Measurements from ENCODE around the gene DHRS1. TPM values are rescaled to one million over a fixed set of nuclear protein-coding genes. Genes with fewer than 3 reads are reported as not detected.

DHRS1 gene
- total RNA-seq: 6.3 and 8.7 TPM in 2 replicates

DNA sequence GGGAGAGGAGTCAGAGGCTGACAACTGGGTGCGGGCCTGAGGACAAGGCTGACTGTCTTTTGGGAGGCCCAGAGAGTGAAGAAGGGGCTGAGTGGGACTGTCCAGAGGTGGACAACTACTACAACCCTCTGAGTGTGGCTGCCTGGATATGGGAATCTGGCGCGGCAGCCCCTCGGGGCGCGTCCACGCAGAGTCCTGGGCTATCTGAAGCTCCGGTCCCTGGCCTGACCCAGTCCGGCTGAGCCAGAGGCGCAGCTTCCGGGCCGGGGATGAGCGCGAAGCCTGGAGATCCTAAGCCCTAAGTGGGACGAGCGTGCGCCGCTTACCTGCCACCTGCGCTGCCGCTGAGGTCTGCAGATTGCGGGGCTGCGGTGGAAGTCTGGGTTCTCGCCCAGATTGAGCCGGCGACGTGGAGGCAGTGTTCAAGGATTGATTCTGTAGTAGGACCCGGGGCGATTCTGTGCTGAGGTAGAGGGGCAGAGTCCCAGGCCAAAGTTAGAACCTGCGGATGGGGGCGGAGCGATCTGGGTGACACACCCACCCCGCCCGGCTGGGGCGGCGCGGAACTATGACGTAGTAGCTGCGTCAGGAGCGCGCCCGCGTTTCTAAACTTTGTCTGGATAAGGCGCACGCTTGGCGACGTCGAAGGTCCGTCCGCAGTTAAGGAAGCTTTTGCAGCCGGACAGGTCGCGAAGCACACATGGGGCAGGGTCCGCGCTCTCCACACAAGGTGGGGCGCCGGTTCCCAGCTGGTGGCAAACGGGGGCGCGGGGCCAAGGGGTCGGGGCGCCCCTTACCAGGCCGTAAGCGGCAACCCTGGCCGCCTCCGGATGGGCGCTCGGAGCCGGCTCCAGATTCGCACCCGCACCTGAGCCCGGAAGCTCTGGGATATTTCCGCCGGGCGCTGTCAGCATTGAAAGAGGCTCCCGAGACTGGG lies at the start of gene DHRS1, which contains the start of gene NOP9:
TSS of gene DHRS1 (minus strand) at position 526 of the 937 bp plus-strand sequence. CDS start 674 bp downstream, outside the sequence.
TSS of gene NOP9 (plus strand) at position 596 of the 937 bp plus-strand sequence. CDS start at position 701, 105 bp downstream.
- DNase-seq (ENCODE audit: low read depth in 2 of 2): peak; percentile 91 to 93

DNA sequence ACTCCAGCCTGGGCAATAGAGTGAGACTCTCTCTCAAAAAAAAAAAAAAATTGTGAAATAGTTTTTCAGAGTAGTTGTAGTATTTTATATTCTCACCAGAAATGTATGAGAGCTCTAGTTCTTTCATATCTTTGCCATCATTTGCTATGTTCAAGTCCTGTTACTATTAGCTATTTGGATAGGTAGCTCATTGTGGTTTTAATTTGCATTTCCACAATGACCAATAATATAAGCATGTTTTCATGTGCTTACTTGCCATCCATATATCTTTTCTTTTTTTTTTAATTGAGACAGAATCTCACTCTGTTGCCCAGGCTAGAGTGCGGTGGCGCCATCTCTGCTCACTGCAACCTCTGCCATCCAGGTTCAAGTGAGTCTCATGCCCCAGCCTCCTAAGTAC lies 48.6 kb upstream of the DHRS1 start:
- DNase-seq (ENCODE audit: low read depth in 2 of 2): no peak

DNA sequence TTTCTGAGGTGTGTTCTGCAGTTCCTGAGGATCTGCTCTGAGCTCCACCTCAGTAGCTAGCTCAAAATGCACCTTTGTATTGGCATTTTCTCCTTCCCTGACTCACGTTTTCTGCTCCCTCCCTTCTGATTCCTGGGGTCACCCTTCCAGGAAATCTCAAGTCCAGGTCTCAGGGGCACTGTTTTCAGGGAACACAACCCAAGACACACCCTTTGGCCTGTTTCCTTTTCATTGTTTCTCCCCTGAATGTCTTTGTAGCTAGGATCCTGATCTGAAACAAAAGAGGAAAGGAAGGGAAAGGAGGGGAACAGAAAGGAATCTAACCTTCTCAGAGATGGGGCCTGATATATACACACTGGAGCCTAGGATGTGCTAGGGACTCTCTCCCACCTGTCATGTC lies 47.6 kb upstream of the DHRS1 start:
- DNase-seq (ENCODE audit: low read depth in 2 of 2): no peak

DNA sequence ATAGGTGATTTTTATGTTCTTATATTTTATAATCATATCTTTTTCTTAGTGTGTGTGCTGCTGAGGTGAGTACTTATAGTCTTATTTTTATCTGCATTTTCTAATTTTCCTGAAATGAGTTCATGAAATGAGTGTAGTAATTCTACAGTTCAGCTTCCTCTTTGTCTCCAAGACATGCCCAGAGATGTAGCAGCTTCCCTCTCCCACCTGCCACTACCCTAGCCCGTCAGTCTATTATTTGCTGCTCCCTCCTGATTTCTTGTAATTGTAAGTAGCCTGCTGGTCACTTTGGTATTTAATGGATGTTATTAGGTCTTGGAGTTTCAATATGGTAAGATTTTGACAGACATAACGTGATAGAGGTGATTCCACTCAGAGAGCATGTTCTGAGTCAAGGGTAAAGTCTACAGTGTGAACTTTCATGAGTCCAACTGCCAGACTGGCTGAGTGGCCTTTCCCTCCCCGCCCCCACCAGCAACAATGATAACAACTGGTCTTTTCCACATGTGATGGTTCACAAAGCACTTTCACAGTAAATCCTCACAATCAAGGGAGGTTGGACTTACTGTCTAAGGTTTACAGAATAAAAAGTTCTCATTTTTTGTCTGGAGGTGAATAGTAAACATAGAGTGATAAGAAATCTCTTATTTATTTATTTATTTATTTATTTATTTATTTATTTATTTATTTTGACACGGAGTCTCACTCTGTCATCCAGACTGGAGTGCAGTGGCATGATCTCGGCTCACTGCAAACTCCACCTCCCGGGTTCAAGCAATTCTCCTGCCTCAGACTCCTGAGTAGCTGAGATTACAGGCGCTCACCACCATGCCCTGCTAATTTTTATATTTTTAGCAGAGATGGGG lies 44.4 kb upstream of the DHRS1 start:
- DNase-seq (ENCODE audit: low read depth in 2 of 2): no peak

GRCh38 chr14:24342889-24343288 lies 43.3 kb upstream of the DHRS1 start:
- no peak for DNase-seq (ENCODE audit: low read depth in 2 of 2)

- DNase-seq (ENCODE audit: low read depth in 2 of 2): no peak
Measured at GRCh38 chr14:24340606-24341005, 41.0 kb upstream of the DHRS1 start.

DNA sequence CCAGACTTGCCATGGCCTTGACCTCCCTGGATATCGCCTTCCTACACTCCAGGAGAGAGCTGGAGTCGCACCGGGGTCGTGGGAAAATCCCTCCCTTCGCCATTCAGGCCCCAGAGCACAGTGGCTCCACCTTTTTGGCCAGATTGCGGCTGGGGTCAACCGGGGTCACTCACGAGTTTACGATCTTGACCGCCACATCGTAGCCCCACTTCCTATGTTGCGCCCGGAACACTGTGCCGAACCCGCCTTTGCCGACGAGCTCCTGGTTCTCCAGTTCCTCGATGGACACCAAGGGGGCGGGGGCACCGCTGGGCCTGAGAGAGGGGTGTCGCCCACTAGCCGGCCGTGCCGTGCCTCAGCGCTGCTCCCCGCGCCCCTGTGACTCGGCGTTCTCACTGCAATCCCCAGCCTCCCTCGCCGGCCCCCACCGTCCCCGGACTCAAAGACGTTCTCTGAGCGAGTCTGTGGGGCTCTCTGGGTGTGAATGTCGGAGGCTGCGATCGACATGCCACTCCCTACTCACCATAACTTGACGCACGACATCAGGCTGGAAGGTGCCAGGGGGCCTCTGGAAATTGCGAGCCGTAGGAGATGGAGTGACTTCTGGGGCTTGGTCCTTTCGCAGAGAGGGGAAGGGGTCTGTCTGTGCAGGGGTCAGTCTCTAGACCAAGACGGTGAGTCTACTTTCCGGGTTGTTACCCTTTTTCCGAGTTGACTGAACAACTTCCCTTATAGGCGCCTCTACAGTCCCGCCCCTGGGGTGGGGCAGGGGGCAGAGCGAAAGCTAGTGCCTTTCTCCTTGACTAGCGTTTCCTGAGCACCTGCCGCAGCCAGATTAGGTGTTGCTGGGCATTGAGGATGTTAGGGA lies 39.9 kb upstream of the DHRS1 start, which contains the start of gene RIPK3:
TSS of gene RIPK3 (minus strand) at position 708 of the 868 bp plus-strand sequence. CDS start at position 543, 165 bp downstream.
- no peak for DNase-seq (ENCODE audit: low read depth in 2 of 2)

DNA sequence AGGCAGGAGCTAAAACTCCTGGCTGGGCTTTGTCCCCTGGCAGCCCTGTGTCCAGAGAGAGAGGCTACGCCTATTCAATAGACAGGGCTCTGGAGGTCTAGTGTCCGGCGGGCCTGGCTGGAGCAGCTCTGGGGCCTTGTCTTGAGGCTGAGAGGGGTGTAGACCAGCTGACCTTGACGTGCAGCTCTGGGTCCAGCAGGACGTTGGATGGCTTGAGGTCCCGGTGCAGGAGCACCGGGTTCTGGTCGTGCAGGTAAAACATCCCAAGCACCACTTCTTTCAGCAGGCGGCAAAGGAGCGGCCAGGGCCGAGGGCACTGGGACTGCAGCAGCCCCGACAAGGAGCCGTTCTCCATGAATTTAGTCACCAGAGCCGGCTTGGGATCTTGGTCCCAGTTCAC lies 39.3 kb upstream of the DHRS1 start:
- no peak for DNase-seq (ENCODE audit: low read depth in 2 of 2)

GRCh38 chr14:24337824-24338175 lies 38.2 kb upstream of the DHRS1 start:
- DNase-seq (ENCODE audit: low read depth in 2 of 2): no peak

DNA sequence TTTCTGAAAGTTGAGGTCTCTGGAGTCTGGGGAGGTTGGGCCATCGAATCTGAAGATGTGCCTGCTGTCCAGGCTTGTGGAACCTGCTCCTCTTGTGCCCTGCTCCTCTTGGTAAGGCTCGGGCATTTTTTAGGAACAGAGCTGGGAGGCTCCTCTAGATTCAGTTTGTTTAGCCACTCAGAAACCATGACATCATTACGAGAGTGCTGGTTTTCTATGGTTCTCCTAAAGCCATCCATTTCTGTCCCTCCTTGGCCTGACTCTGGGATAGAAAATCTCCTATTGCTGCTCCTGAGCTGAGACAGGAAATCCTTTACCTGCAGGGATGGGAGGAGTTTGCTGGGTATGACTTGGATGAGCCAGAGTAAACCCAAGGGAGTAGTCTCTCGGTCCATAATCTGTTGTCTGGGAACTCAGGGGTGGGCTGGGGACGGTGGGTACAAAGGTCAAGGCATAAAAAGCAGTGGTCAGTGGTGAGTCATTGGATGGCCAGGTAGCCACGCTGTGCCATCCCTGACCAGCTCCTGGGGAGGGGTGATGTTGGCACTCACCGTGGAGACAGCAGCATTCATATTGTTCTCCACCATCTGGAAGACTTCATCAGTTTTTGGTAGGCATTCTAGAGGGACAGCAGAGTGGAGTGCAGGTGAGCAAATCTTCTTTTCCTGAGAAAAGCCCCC lies 37.7 kb upstream of the DHRS1 start:
- no peak for DNase-seq (ENCODE audit: low read depth in 2 of 2)

GRCh38 chr14:24335461-24336171 lies 36.0 kb upstream of the DHRS1 start:
- peak in 1 of 2 donors; percentile 60 for DNase-seq (ENCODE audit: low read depth in 2 of 2)

DNA sequence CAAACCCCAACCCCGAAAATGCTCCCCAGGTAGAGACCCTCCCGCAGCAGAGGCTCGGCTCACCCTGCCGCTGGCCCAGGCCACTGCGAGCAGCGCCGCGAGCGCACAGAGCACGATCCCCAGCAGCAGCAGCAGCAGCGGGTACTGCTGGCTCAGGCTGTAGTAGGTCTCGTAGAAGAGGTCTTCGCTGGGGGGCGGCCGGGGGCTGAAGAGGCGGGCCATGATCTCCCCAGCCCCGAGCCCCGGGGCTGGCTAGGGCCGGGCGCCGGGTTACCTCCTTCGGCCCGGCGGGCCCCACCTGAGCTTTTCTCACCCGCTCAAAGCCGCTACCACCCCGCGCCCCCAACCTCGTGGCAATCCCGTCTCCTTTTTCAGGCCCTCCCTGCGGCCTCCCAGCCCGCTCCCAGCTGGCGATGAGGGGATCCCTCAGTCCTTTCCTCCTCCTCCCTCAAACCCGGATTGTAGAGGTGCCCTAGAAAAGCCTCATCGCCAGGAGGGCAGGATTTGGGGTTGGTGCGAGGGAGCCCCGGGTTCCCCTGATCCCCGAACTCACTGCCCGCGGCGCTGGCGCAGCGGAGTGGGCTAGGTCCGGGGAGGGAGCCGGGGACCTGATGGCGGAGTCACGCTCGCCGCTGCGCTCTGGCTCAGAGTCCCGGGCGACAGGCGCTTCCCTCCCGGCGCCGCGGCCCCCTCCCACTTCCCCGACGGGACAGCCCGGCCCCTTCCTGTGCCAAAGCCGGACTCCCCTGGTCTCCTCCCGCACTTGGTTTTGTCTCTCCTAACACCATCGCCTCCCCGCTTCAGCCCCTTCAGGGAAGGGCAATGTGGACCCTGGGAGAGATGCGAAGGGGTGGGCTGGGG lies 35.1 kb upstream of the DHRS1 start, which contains the start of gene ADCY4:
TSS of gene ADCY4 (minus strand) at position 641 of the 861 bp plus-strand sequence. CDS start at position 222, 419 bp downstream.
- peak; percentile 41 to 79 for DNase-seq (ENCODE audit: low read depth in 2 of 2)

DNA sequence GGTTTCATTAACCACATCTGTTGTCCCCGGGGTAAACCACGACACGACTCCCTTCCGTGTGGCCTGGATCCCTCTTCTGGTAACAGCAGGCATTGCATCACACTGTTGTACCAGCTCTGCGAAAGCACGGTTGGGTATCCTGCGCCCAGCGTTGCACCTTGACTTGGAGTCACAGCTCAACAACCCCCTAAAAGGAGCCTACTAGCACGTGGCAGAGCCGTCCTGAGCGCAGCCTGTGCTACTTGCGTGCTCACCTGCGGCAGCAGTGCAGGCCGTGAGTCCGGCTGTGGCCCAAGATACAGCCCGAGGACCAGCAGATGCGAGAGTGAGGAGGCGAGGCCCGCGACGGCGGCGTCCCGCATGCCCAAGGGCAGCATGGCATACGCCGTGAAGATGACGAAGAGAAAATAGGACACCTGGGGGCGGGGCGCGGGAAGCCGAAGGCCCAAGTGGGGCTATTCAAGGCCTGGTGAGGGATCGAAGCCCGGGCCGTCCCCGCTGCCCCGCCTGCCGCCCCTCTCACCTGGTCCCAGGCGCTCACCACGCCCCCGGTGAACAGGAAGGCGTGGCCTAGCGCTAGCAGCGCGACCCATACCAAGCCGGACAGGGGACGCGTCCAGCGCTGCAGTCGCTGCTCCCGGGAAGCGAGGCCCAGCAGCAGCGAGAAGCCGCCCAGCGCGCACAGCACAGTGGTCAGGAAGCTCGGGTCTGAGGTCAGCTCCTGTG lies 32.9 kb upstream of the DHRS1 start:
- DNase-seq (ENCODE audit: low read depth in 2 of 2): peak; percentile 56 to 75

DNA sequence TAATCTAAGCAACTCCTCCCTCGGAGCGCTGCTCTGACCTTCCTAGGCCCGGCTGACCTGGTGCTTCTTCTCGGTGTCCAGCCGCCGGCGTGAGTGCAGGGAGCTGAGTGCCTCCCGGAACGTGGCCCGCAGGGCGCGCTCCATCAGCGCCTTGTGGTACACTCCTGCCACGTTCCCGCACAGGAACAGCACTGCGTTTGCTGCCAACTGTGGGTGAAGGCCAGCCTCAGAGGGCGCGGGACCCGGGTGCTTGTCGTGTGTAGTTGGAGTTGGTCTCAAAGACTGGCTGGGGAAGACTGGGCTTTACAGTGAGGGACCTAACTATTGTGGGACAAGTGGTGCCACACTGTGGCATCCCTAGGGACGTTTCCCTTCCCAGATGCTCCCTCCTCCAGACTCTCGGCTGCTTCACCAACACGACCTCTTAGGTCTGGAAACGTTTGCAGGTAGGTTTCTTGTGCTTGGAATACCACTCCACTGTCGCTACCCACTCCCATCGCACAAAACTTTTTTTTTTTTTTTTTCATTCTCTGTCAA lies 32.2 kb upstream of the DHRS1 start:
- no peak for DNase-seq (ENCODE audit: low read depth in 2 of 2)

DNA sequence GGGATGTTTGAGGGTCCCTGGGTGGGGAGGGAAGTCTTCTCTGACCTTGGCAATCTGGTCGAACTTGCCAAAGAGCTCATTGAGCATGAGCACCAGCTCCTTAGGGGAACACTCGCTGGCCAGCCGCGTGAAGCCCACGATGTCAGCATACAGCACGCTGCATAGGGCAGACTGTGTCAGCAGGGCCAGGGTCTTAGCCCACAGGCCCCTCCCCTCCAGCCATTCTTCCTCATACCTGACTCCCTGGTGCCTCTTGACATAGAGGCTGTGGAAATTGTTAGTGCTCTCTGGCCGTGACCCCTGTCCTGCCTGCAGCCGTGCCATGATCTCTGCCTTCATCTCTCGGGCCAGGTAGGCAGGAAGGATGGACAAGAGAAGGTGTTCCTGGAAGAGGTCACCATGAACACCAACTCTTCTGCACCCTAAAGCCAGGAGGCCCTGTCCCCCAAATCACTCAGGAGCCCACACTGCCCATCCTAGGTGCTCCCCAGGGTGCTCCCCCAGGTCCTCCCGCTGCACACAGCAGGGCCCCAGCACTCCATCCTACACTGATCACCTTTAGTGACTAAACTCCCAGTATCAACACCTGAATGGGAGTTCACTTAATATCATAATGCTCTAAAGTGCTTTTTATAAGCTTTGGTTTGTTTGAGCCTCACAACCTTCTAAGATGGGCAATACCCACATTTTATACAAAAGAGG lies 31.5 kb upstream of the DHRS1 start:
- DNase-seq (ENCODE audit: low read depth in 2 of 2): no peak

GRCh38 chr14:24329736-24330135 lies 30.2 kb upstream of the DHRS1 start:
- DNase-seq (ENCODE audit: low read depth in 2 of 2): no peak

DNA sequence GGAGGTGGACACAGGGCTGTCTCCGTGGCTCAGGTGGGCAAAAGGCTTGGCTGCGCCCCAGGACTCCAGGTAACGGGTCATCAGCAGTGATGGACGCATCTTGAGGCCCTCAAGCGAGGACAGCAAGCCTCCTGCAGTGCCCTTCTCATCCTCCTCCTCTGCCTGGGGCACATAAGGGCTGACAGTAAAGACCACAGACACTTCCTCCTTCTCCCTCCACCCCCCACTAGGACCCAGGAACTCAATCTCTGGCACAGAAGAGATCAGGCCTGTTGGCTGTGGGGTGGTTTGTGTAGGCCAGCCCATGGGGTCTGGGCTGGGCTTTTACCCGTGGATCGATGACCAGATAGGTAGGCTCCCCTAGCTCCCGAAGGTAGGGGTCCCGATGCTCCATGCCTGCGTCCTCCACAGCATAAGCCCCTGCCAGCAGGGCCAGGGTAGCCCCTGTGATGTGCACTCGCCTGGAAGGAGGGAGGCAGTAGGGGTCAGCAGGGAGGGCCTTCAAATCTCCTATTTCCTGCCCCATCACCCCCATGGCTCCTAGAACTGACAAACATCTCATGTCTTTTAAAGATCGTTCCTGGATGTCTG lies 29.6 kb upstream of the DHRS1 start:
- DNase-seq (ENCODE audit: low read depth in 2 of 2): no peak
